Coronary artery (tissue), 2 donors: ENCODE data around the gene NOL9.

Experiments
- DNase-seq: peaks from one replicate; pipeline ENCODE4 v3.0.0-alpha.2; 2017; ENCODE audit warnings: low spot score
- H3K27ac ChIP-seq, 2 donors: fragments of 200-600 bp; sonication (generic); one replicate each; pipeline ENCODE4 v1.5.1; 2016 to 2019
- H3K4me3 ChIP-seq: fragments of 200-600 bp; sonication (generic); 2 replicates; pipeline ENCODE4 v1.5.1; 2016; ENCODE audit warnings: mild to moderate bottlenecking, moderate library complexity
- CTCF ChIP-seq: fragments of 200-600 bp; sonication (generic); IDR thresholded peaks from one replicate; pipeline ENCODE4 v1.5.1; 2019; ENCODE audit warnings: antibody characterized with exemption

The NOL9 gene

GRCh38 chr1:6475381-6476133 lies 78.8 kb downstream of the NOL9 start:
- TF ChIP-seq CTCF: peak; percentile 82
- no peak overlapping the region for H3K4me3 ChIP-seq
- H3K27ac ChIP-seq: no peak overlapping the region
- no peak for DNase-seq

- DNase-seq: no peak
- no peak for TF ChIP-seq CTCF
- H3K27ac ChIP-seq: no peak overlapping the region
- no peak overlapping the region for H3K4me3 ChIP-seq
These were observed 79.5 kb downstream of the NOL9 start for GRCh38 chr1:6474815-6475282.

DNA sequence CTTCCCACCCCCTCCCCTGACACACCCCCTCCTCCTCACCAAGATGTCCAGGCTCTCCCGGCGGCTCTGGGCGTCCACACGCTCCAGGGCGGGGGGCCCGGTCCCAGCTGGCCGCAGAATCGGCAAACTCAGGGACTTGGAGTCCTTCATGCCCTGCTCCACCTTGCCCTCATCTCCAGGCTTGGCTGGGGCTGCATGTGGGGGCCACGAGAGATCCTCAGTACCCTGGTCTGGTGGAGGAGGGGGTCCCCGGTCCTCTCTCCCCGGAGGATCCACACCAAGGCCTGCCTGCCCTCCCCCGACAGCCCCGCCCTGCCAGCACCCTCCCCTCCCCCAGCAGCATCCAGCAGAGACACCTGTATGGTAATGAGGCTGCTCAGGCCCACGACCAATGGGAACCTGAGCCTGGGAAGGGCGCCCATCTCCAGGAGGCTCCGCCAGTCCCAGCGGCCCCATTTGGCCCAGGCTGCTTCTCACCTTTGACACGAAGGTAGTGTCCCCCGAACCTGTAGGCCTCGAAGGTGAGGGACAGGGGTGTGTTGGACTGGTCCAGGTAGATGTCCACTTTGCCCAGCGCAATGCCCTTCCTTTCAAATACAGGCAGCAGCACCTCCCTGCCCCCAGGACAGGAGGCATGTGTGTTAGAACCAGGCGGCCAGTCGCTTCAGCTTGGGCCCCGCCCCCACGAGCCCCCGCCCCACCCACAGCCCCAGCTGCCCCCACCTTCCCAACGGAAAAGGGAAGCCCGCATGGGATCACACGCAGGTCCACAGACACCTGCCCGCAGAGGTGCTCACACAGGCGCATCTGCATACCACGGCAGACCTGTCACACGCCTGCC lies 80.1 kb downstream of the NOL9 start:
- no peak for TF ChIP-seq CTCF
- Histone ChIP-seq H3K4me3 (no peak overlapping the region), H3K27ac (no peak overlapping the region)
- DNase-seq: no peak

GRCh38 chr1:6473156-6473555 lies 81.2 kb downstream of the NOL9 start:
- no peak overlapping the region for H3K4me3 ChIP-seq
- no peak for DNase-seq
- H3K27ac ChIP-seq: no peak overlapping the region
- TF ChIP-seq CTCF: no peak

GRCh38 chr1:6472391-6472790 lies 81.9 kb downstream of the NOL9 start:
- H3K4me3 ChIP-seq: no peak overlapping the region
- H3K27ac ChIP-seq: no peak overlapping the region
- no peak for DNase-seq
- no peak for TF ChIP-seq CTCF

DNA sequence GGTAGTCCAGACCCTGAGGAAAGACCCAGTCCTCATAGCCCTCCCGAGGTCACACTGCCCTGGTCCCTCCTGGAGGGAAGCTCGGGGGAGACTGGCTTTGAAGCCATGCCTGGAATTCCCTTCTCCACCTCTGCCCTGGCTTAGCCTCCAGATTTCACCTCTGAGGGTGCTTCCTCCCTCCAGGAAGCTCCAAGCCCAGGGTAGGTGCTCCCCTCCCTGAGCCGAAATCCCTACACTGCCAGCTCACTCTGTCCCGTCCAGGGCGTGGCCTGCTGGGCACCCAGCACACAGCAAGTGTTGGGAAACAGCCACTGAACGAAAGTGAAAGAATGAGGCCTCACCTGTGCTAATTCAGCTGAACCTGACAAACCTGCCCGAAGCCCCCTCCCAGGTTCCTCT lies 82.3 kb downstream of the NOL9 start:
- Histone ChIP-seq H3K27ac (no peak overlapping the region), H3K4me3 (no peak overlapping the region)
- TF ChIP-seq CTCF: no peak
- DNase-seq: no peak
